OCI-LY7 (cell line): Measurements from ENCODE around the gene KIF25.

Experiments
- EZH2phosphoT487 ChIP-seq: fragments of 200-600 bp; sonication (generic); IDR thresholded peaks from 2 replicates; pipeline ENCODE4 v1.6.1; 2018; ENCODE audit warnings: low read depth, borderline replicate concordance, mild to moderate bottlenecking, mixed run types, antibody characterized with exemption, low read length, moderate library complexity, mixed read lengths
- TF ChIP-seq, protein P1 (sequence below): fragments of 200-600 bp; sonication (generic); conservative IDR thresholded peaks from 2 replicates; pipeline ENCODE4 v1.5.1; 2014; ENCODE audit warnings: mild to moderate bottlenecking, antibody characterized with exemption, low read length, moderate library complexity, mixed read lengths

DNA sequence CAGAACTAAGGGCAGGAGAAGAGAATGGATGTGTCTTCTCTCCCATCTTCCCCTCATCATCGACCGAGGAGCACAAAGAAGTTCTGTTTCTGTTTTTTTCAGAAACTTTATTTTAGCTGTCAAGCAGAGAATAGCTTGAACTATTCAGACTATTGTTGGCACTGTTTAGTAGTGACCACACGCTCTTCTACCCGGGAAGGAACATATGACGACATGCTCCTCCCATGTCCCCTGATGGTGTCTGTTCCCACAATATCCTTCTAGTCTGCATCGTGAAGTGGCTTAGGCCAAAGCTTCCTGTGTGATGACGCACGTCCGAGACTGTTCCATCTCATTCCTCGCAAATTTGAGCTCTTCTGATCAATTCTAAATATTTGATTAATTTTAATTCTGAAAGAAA is 27.2 kb upstream of the KIF25 start:
- TF ChIP-seq, protein P1, sequence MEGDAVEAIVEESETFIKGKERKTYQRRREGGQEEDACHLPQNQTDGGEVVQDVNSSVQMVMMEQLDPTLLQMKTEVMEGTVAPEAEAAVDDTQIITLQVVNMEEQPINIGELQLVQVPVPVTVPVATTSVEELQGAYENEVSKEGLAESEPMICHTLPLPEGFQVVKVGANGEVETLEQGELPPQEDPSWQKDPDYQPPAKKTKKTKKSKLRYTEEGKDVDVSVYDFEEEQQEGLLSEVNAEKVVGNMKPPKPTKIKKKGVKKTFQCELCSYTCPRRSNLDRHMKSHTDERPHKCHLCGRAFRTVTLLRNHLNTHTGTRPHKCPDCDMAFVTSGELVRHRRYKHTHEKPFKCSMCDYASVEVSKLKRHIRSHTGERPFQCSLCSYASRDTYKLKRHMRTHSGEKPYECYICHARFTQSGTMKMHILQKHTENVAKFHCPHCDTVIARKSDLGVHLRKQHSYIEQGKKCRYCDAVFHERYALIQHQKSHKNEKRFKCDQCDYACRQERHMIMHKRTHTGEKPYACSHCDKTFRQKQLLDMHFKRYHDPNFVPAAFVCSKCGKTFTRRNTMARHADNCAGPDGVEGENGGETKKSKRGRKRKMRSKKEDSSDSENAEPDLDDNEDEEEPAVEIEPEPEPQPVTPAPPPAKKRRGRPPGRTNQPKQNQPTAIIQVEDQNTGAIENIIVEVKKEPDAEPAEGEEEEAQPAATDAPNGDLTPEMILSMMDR, result no peak
- no peak for TF ChIP-seq EZH2phosphoT487
